Right atrium auricular region (tissue), 2 donors: ENCODE results near the gene ZBTB7A. TPM values are rescaled to one million over a fixed set of nuclear protein-coding genes. Genes with fewer than 3 reads are reported as not detected.

Experiments
- DNase-seq: peaks from one replicate; pipeline ENCODE4 v3.0.0-alpha.2; 2019; ENCODE audit warnings: low spot score
- H3K27ac ChIP-seq, 2 donors: fragments of 200-600 bp; sonication (generic); 1 replicate in 1 of 2; 2 replicates in 1 of 2; pipeline ENCODE4 v1.5.1; 2016 to 2019
- H3K27me3 ChIP-seq, 2 donors: fragments of 200-600 bp; sonication (generic); one replicate each; pipeline versions ENCODE4 v1.5.1 to v1.6.0; 2017 to 2019
- H3K36me3 ChIP-seq: fragments of 200-600 bp; sonication (generic); one replicate; pipeline ENCODE4 v1.5.1; 2016
- H3K4me1 ChIP-seq, 2 donors: fragments of 200-600 bp; sonication (generic); one replicate each; pipeline versions ENCODE4 v1.5.1 to v1.6.0; 2017 to 2019
- H3K4me3 ChIP-seq, 2 donors: fragments of 200-600 bp; sonication (generic); 1 replicate in 1 of 2; 2 replicates in 1 of 2; pipeline ENCODE4 v1.5.1; 2017 to 2019; ENCODE audit warnings: mild to moderate bottlenecking in 1 of 2, moderate library complexity in 1 of 2
- H3K9me3 ChIP-seq, 2 donors: fragments of 200-600 bp; sonication (generic); one replicate each; pipeline ENCODE4 v1.5.1; 2019
- CTCF ChIP-seq, 2 donors: fragments of 200-600 bp; sonication (generic); IDR thresholded peaks; one replicate each; pipeline ENCODE4 v1.5.1; 2019; ENCODE audit warnings: antibody characterized with exemption in 2 of 2
- total RNA-seq, 2 donors: library from RNA; depleted of rRNA; stranded (reverse); fragments of >200 nt; gene quantifications; one replicate each; pipeline ENCODE4 v1.1.0, GENCODE V29; 2016

ZBTB7A gene
- total RNA-seq, 2 donors from 2014 or later: 33.8 to 50.0 TPM

- peaks cover 0 to 64% of the 10 kb centered on the region in 2 donors for H3K4me1 ChIP-seq
- no peaks in the 10 kb centered on the region for H3K9me3 ChIP-seq
- peaks cover 29% of the 10 kb centered on the region for H3K36me3 ChIP-seq
- peak; percentile 94 for DNase-seq
- peak overlapping the region; percentile 23 to 32 for H3K4me3 ChIP-seq
- H3K27me3 ChIP-seq: no peaks in the 10 kb centered on the region
- TF ChIP-seq CTCF (IDR thresholded peaks at IDR 0.05): peak in 1 of 2 donors; percentile 28
- peak overlapping the region; percentile 97 to 99 for H3K27ac ChIP-seq
These were observed 8.6 kb downstream of the ZBTB7A start for GRCh38 chr19:4057931-4058692.

- Histone ChIP-seq H3K27ac (no peak overlapping the region), H3K4me3 (no peak overlapping the region), H3K4me1 (peaks cover 0 to 53% of the 10 kb centered on the region in 2 donors), H3K36me3 (peaks cover 45% of the 10 kb centered on the region), H3K27me3 (no peaks in the 10 kb centered on the region), H3K9me3 (no peaks in the 10 kb centered on the region)
- DNase-seq: no peak
- no peak for TF ChIP-seq CTCF (IDR thresholded peaks at IDR 0.05)
These were observed 11.5 kb downstream of the ZBTB7A start for GRCh38 chr19:4055209-4055552.

GRCh38 chr19:4054441-4055208, 12.1 kb downstream of the ZBTB7A start:
- Histone ChIP-seq H3K9me3 (no peaks in the 10 kb centered on the region), H3K4me3 (no peak overlapping the region), H3K4me1 (peaks cover 0 to 52% of the 10 kb centered on the region in 2 donors), H3K27ac (no peak overlapping the region), H3K36me3 (peaks cover 45% of the 10 kb centered on the region), H3K27me3 (no peaks in the 10 kb centered on the region)
- TF ChIP-seq CTCF (IDR thresholded peaks at IDR 0.05): no peak
- DNase-seq: no peak

- no peak for TF ChIP-seq CTCF (IDR thresholded peaks at IDR 0.05)
- H3K4me1 ChIP-seq: peaks cover 0 to 46% of the 10 kb centered on the region in 2 donors
- peaks cover 45% of the 10 kb centered on the region for H3K36me3 ChIP-seq
- H3K27ac ChIP-seq: no peak overlapping the region
- H3K27me3 ChIP-seq: no peaks in the 10 kb centered on the region
- H3K9me3 ChIP-seq: no peaks in the 10 kb centered on the region
- DNase-seq: no peak
- no peak overlapping the region for H3K4me3 ChIP-seq
These were observed 13.0 kb downstream of the ZBTB7A start for GRCh38 chr19:4053423-4054324.

GRCh38 chr19:4052993-4053422, 13.7 kb downstream of the ZBTB7A start:
- Histone ChIP-seq H3K36me3 (peaks cover 48% of the 10 kb centered on the region), H3K27ac (peak overlapping the region; percentile 68 to 69), H3K4me3 (no peak overlapping the region), H3K9me3 (no peaks in the 10 kb centered on the region), H3K4me1 (peaks cover 0 to 46% of the 10 kb centered on the region in 2 donors), H3K27me3 (no peaks in the 10 kb centered on the region)
- no peak for TF ChIP-seq CTCF (IDR thresholded peaks at IDR 0.05)
- DNase-seq: no peak
